Transverse colon (tissue), 4 donors: ENCODE measurements around the gene APC2. TPM values are rescaled to one million over a fixed set of nuclear protein-coding genes. Genes with fewer than 3 reads are reported as not detected.
A peak's percentile ranks its signal among the peaks of the same experiment; 100 is the strongest.

Experiments
- DNase-seq: peaks from one replicate; pipeline ENCODE4 v3.0.0-alpha.2; 2019
- H3K27ac ChIP-seq, 4 donors: fragments of 200-600 bp; sonication (generic); 2 replicates each; pipeline ENCODE4 v1.5.1; 2016 to 2018; ENCODE audit warnings: inconsistent platforms in 4 of 4
- H3K27me3 ChIP-seq: fragments of 200-600 bp; sonication (generic); 2 replicates; pipeline ENCODE4 v1.5.1; 2017; ENCODE audit warnings: inconsistent platforms
- H3K36me3 ChIP-seq, 4 donors: fragments of 200-600 bp; sonication (generic); 2 replicates each; pipeline ENCODE4 v1.5.1; 2017 to 2019; ENCODE audit warnings: inconsistent platforms in 4 of 4
- H3K4me1 ChIP-seq, 4 donors: fragments of 200-600 bp; sonication (generic); 2 replicates each; pipeline ENCODE4 v1.5.1; 2017 to 2020; ENCODE audit warnings: inconsistent platforms in 4 of 4
- H3K4me3 ChIP-seq, 4 donors: fragments of 200-600 bp; sonication (generic); 1 replicate in 1 of 4; 2 replicates in 3 of 4; pipeline versions ENCODE4 v1.5.1 to v1.6.1; 2017 to 2019; ENCODE audit warnings: inconsistent platforms in 4 of 4
- H3K9me3 ChIP-seq, 2 donors: fragments of 200-600 bp; sonication (generic); 2 replicates each; pipeline ENCODE4 v1.5.1; 2017 to 2019; ENCODE audit warnings: inconsistent platforms in 2 of 2
- CTCF ChIP-seq, 5 experiments: fragments of 200-600 bp in 3 of 5; fragments of 450-650 bp in 2 of 5; sonication (generic) in 3 of 5; IDR thresholded peaks; 1 replicate in 2 of 5; 2 replicates in 3 of 5; pipeline ENCODE4 v1.5.1; 2016 to 2017; ENCODE audit warnings: antibody characterized with exemption in 5 of 5, inconsistent platforms in 3 of 5, mild to moderate bottlenecking in 2 of 5, moderate library complexity in 1 of 5
- EP300 ChIP-seq: sonication (generic); formaldehyde crosslinking; IDR thresholded peaks from one replicate; pipeline ENCODE4 v1.6.1; 2017; ENCODE audit warnings: antibody characterized with exemption, low read depth
- POLR2A ChIP-seq: fragments of 450-650 bp; IDR thresholded peaks from one replicate; pipeline ENCODE4 v1.6.1; 2016; ENCODE audit warnings: antibody characterized with exemption, mild to moderate bottlenecking, moderate library complexity
- POLR2AphosphoS5 ChIP-seq, 3 donors: sonication (generic); formaldehyde crosslinking; IDR thresholded peaks; one replicate each; pipeline ENCODE4 v1.6.1; 2016; ENCODE audit warnings: antibody characterized with exemption in 3 of 3
- WGBS, 2 donors: methylation state at CpG; one replicate each; pipeline ENCODE4 v1.1.5; 2018; ENCODE audit warnings: low coverage in 1 of 2; 5-methylcytosine and 5-hydroxymethylcytosine counted together
- in situ Hi-C, 4 donors: fragments of 200-750 bp; cut with MboI; loops; one replicate each; pipeline versions ENCODE4 v1.15.0 to v1.15.1; 2017; ENCODE audit warnings: low sequenced_read_pairs in 3 of 4, low pct_ligation_motif_present in 1 of 4, low pct_unique_long_range_greater_than_20kb in 1 of 4
- intact Hi-C: fragments of 100-400 bp; cut with DNase I; formaldehyde crosslinking; loops from one replicate; pipeline ENCODE4 v1.15.1; 2023; ENCODE audit warnings: low total_unique reads
- total RNA-seq, 4 donors: library from RNA; depleted of rRNA; stranded (reverse); fragments of >200 nt; gene quantifications; one replicate each; pipeline ENCODE4 v1.1.0, GENCODE V29; 2016

APC2 gene
- total RNA-seq, 4 donors from 2014 or later = under 0.01 to 6.0 (median 0.36) TPM

DNA sequence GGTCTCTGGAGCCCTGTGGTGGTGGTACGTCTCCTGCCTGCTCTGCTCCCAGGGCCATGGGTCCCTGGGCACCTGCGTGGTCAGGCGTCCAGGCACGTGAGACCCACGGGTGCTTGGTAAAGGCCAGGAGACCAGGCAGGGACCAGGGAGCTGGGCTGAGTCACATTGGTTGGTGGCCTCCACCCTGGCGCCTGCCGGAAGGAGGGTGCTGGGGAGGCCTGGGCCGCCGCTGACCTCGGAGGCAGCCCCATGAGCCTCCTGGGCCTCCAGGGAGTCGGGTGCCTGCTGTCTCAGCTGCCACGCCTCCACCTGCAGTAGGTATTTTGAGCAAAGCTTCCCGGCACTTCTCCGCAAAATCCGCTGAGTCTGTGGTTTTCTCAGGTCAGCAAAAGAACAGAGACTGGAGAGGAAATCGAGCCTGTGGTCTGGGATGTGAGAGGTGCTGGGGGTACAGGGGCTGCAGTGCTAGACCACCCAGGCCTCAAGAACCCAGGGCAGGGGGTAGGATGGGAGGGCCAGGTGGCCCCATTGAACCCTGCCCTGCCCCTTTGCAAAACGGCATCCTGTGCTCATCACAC lies 70.4 kb downstream of the APC2 start:
- H3K4me1 ChIP-seq = peaks cover 3 to 7% (median 6%) of the 10 kb centered on the region in 4 donors
- in situ Hi-C loops (no loop called here), intact Hi-C loops (no loop called here)
- no peak overlapping the region for H3K4me3 ChIP-seq
- no peaks in the 10 kb centered on the region for H3K9me3 ChIP-seq
- no peak overlapping the region for H3K27ac ChIP-seq
- H3K36me3 ChIP-seq = no peaks in the 10 kb centered on the region
- TF ChIP-seq CTCF (IDR thresholded peaks at IDR 0.05) = no peak
- no peak for TF ChIP-seq POLR2A
- no peak for TF ChIP-seq EP300
- TF ChIP-seq POLR2AphosphoS5 (IDR thresholded peaks at IDR 0.05) = no peak
- H3K27me3 ChIP-seq = peaks cover 50% of the 10 kb centered on the region
- no peak for DNase-seq
- 33 to 71% methylated on average over 1 to 17 of the region's 17 CpGs for WGBS, 2 donors

DNA sequence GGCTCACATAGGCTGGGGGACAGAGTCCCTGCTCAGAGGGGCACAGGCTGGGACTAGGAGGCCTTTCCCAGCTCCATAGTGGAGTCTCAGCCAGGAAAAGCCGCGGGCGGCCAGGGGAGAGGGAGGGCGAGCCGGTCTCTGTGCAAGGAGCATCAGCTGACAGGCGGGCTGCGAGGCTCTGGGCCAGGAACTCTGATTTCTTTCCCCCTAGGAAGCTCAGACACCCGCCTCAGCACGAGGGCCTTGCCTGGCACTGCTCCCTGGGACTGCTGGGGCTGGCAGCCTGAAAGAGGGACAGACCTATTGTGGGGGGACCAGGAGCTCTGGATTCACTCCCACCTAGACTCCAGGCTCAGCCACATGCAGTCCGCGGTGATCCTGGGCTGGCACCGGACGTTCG lies 71.7 kb downstream of the APC2 start:
- in situ Hi-C loops = no loop called here
- TF ChIP-seq CTCF (IDR thresholded peaks at IDR 0.05) (no peak), POLR2A (no peak), EP300 (no peak), POLR2AphosphoS5 (IDR thresholded peaks at IDR 0.05) (no peak)
- Histone ChIP-seq H3K27me3 (peaks cover 64% of the 10 kb centered on the region), H3K27ac (peak overlapping the region in 1 of 4 donors; percentile 37), H3K36me3 (no peaks in the 10 kb centered on the region), H3K4me3 (no peak overlapping the region), H3K9me3 (no peaks in the 10 kb centered on the region), H3K4me1 (peaks cover 3 to 7% (median 6%) of the 10 kb centered on the region in 4 donors)
- intact Hi-C loops = no loop called here
- DNase-seq = no peak
- WGBS, 2 donors = 67% methylated on average over 14 of the region's 14 CpGs; no CpG with 5 or more reads in 1 of the 2 donors

GRCh38 chr19:1522061-1522460 lies 72.1 kb downstream of the APC2 start:
- TF ChIP-seq POLR2AphosphoS5 (IDR thresholded peaks at IDR 0.05) (no peak), EP300 (no peak), CTCF (IDR thresholded peaks at IDR 0.05) (no peak), POLR2A (no peak)
- intact Hi-C loops = no loop called here
- H3K36me3 ChIP-seq = no peaks in the 10 kb centered on the region
- peaks cover 68% of the 10 kb centered on the region for H3K27me3 ChIP-seq
- no peak for DNase-seq
- H3K4me1 ChIP-seq = peaks cover 3 to 7% (median 6%) of the 10 kb centered on the region in 4 donors
- 48% methylated on average over 8 of the region's 10 CpGs; no CpG with 5 or more reads in 1 of the 2 donors for WGBS, 2 donors
- no peak overlapping the region for H3K4me3 ChIP-seq
- no peaks in the 10 kb centered on the region for H3K9me3 ChIP-seq
- H3K27ac ChIP-seq = peak overlapping the region in 1 of 4 donors; percentile 37
- in situ Hi-C loops = no loop called here

DNA sequence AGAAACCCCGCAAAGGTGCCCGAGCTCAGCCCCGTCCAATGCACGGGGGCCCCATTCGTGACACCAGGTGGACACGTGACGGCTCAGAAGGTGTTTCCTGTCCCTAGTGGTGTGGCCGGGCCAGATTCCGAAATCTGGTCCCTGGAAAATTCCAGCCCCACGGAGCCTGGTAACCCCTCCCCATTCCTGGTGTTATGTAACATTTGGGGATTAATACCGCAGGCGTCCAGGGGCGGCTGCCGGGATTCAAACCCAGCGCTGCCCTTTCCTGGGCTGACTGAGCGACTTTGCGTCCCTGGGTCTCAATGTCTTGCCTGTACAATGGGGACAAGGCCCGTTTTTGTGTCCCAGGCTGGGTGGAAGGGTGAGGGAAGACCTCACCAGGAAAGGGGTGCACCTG lies 72.9 kb downstream of the APC2 start:
- intact Hi-C loops (no loop called here), in situ Hi-C loops (no loop called here)
- no peaks in the 10 kb centered on the region for H3K36me3 ChIP-seq
- TF ChIP-seq CTCF (IDR thresholded peaks at IDR 0.05) (no peak), EP300 (no peak), POLR2AphosphoS5 (IDR thresholded peaks at IDR 0.05) (no peak), POLR2A (no peak)
- no peak overlapping the region for H3K27ac ChIP-seq
- H3K4me3 ChIP-seq = no peak overlapping the region
- no peak for DNase-seq
- WGBS, 2 donors = 69% methylated on average over 14 of the region's 18 CpGs; no CpG with 5 or more reads in 1 of the 2 donors
- H3K4me1 ChIP-seq = peaks cover 3 to 7% (median 6%) of the 10 kb centered on the region in 4 donors
- peaks cover 75% of the 10 kb centered on the region for H3K27me3 ChIP-seq
- H3K9me3 ChIP-seq = no peaks in the 10 kb centered on the region

Other genes starting within 250 kb of the APC2 start
- 100 to 1,000 TPM in 3 of 4 donors, 10 to 100 TPM in 1; 93.7 to 152 (median 103) TPM for gene STK11, start 244.3 kb upstream of the APC2 start, total RNA-seq
- 1 to 10 TPM in 1 of 4 donors, under 1 TPM in 2, not detected in 1; 0.32 to 5.2 (median 0.68) TPM for gene CBARP, start 212.1 kb upstream of the APC2 start, total RNA-seq
- 100 to 1,000 TPM; 157 to 650 (median 240) TPM for gene ATP5F1D, start 208.4 kb upstream of the APC2 start, total RNA-seq
- 100 to 1,000 TPM in 3 of 4 donors, 10 to 100 TPM in 1; 89.4 to 379 (median 116) TPM for gene MIDN, start 201.5 kb upstream of the APC2 start, total RNA-seq
- gene CIRBP, start 180.8 kb upstream of the APC2 start, total RNA-seq = 100 to 1,000 TPM; 431 to 488 (median 460) TPM
- 100 to 1,000 TPM in 2 of 4 donors, 10 to 100 TPM in 2; 72.5 to 116 (median 99.0) TPM for gene FAM174C, start 174.6 kb upstream of the APC2 start, total RNA-seq
- gene EFNA2, start 164.2 kb upstream of the APC2 start, total RNA-seq = 100 to 1,000 TPM in 1 of 4 donors, 10 to 100 TPM in 3; 30.5 to 112 (median 40.6) TPM
- 100 to 1,000 TPM in 3 of 4 donors, 10 to 100 TPM in 1; 32.2 to 196 (median 156) TPM for gene NDUFS7, start 66.2 kb upstream of the APC2 start, total RNA-seq
- gene GAMT, start 48.6 kb upstream of the APC2 start, total RNA-seq = 1 to 10 TPM; 1.4 to 4.4 (median 2.9) TPM
- 10 to 100 TPM; 36.3 to 77.2 (median 41.6) TPM for gene DAZAP1, start 42.5 kb upstream of the APC2 start, total RNA-seq
- gene RPS15, start 11.7 kb upstream of the APC2 start, total RNA-seq = 1,000 to 10,000 TPM; 1,367 to 2,740 (median 2,511) TPM
- gene C19orf25, start 29.1 kb downstream of the APC2 start, total RNA-seq = 10 to 100 TPM; 36.2 to 89.2 (median 46.0) TPM
- 10 to 100 TPM in 1 of 4 donors, 1 to 10 TPM in 3; 2.6 to 11.9 (median 7.5) TPM for gene PCSK4, start 40.2 kb downstream of the APC2 start, total RNA-seq
- 1 to 10 TPM in 2 of 4 donors, not detected in 2; 2.2 to 3.3 TPM for gene REEP6, start 41.1 kb downstream of the APC2 start, total RNA-seq
- gene ADAMTSL5, start 62.9 kb downstream of the APC2 start, total RNA-seq = 1 to 10 TPM in 3 of 4 donors, not detected in 1; 2.6 to 3.7 (median 2.7) TPM
- gene PLK5, start 74.0 kb downstream of the APC2 start, total RNA-seq = not detected
- gene MEX3D, start 118.2 kb downstream of the APC2 start, total RNA-seq = 100 to 1,000 TPM in 1 of 4 donors, 10 to 100 TPM in 3; 20.8 to 100 (median 27.8) TPM
- 100 to 1,000 TPM in 1 of 4 donors, 10 to 100 TPM in 3; 61.4 to 121 (median 68.7) TPM for gene MBD3, start 142.7 kb downstream of the APC2 start, total RNA-seq
- gene UQCR11, start 155.3 kb downstream of the APC2 start, total RNA-seq = 100 to 1,000 TPM in 1 of 4 donors, 10 to 100 TPM in 3; 19.9 to 120 (median 60.8) TPM
- 100 to 1,000 TPM in 1 of 4 donors, 10 to 100 TPM in 3; 55.9 to 160 (median 79.7) TPM for gene TCF3, start 202.5 kb downstream of the APC2 start, total RNA-seq